WTC11 (cell line): ENCODE measurements around the gene FMR1NB.

ENCODE experiments used
- TF ChIP-seq, protein P1 (sequence below): fragments of 200-600 bp; IDR thresholded peaks from 2 replicates; pipeline ENCODE4 v1.8.0; 2022; ENCODE audit warnings: antibody characterized with exemption
- TF ChIP-seq, protein P2 (sequence below): sonication (generic); formaldehyde crosslinking; IDR thresholded peaks from 2 replicates; pipeline ENCODE4 v1.8.1; 2022; ENCODE audit warnings: low read depth, missing genetic modification reagents, borderline replicate concordance
- TF ChIP-seq, protein P3 (sequence below): sonication (generic); formaldehyde crosslinking; IDR thresholded peaks from 2 replicates; pipeline ENCODE4 v1.8.1; 2023; ENCODE audit warnings: mild to moderate bottlenecking, missing genetic modification reagents
- TF ChIP-seq, protein P4 (sequence below): sonication (generic); formaldehyde crosslinking; IDR thresholded peaks from 2 replicates; pipeline ENCODE4 v1.8.1; 2023; ENCODE audit warnings: mild to moderate bottlenecking, missing genetic modification reagents, moderate library complexity

DNA sequence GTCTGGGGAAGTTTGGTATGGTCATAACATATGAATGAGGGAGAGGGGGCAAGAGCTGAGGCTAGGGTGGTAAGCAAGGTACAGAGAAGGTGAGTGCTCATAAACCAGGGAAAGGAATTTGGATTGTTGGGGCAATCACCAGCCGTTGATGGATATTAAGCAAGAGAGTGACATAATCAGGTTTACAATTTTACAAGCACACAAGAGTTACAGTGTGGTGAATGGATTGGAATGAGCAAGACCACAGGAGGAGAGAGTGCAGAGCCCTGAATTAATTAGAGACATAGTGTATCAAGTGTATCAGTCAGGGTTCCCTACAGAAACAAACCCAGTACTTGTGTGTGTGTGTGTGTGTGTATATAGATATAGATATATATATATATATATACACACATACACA is 18.7 kb upstream of the FMR1NB start:
- TF ChIP-seq, protein P1, sequence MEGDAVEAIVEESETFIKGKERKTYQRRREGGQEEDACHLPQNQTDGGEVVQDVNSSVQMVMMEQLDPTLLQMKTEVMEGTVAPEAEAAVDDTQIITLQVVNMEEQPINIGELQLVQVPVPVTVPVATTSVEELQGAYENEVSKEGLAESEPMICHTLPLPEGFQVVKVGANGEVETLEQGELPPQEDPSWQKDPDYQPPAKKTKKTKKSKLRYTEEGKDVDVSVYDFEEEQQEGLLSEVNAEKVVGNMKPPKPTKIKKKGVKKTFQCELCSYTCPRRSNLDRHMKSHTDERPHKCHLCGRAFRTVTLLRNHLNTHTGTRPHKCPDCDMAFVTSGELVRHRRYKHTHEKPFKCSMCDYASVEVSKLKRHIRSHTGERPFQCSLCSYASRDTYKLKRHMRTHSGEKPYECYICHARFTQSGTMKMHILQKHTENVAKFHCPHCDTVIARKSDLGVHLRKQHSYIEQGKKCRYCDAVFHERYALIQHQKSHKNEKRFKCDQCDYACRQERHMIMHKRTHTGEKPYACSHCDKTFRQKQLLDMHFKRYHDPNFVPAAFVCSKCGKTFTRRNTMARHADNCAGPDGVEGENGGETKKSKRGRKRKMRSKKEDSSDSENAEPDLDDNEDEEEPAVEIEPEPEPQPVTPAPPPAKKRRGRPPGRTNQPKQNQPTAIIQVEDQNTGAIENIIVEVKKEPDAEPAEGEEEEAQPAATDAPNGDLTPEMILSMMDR = no peak
- TF ChIP-seq, protein P2, sequence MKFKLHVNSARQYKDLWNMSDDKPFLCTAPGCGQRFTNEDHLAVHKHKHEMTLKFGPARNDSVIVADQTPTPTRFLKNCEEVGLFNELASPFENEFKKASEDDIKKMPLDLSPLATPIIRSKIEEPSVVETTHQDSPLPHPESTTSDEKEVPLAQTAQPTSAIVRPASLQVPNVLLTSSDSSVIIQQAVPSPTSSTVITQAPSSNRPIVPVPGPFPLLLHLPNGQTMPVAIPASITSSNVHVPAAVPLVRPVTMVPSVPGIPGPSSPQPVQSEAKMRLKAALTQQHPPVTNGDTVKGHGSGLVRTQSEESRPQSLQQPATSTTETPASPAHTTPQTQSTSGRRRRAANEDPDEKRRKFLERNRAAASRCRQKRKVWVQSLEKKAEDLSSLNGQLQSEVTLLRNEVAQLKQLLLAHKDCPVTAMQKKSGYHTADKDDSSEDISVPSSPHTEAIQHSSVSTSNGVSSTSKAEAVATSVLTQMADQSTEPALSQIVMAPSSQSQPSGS (CRISPR knock-in tag) = no peak
- TF ChIP-seq, protein P3, sequence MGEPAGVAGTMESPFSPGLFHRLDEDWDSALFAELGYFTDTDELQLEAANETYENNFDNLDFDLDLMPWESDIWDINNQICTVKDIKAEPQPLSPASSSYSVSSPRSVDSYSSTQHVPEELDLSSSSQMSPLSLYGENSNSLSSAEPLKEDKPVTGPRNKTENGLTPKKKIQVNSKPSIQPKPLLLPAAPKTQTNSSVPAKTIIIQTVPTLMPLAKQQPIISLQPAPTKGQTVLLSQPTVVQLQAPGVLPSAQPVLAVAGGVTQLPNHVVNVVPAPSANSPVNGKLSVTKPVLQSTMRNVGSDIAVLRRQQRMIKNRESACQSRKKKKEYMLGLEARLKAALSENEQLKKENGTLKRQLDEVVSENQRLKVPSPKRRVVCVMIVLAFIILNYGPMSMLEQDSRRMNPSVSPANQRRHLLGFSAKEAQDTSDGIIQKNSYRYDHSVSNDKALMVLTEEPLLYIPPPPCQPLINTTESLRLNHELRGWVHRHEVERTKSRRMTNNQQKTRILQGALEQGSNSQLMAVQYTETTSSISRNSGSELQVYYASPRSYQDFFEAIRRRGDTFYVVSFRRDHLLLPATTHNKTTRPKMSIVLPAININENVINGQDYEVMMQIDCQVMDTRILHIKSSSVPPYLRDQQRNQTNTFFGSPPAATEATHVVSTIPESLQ = no peak
- TF ChIP-seq, protein P4, sequence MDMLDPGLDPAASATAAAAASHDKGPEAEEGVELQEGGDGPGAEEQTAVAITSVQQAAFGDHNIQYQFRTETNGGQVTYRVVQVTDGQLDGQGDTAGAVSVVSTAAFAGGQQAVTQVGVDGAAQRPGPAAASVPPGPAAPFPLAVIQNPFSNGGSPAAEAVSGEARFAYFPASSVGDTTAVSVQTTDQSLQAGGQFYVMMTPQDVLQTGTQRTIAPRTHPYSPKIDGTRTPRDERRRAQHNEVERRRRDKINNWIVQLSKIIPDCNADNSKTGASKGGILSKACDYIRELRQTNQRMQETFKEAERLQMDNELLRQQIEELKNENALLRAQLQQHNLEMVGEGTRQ (CRISPR knock-in tag) = no peak
